DOHH2 (cell line): Measurements from ENCODE around the gene NDUFA13.

Experiments
- EZH2phosphoT487 ChIP-seq: fragments of 200-600 bp; sonication (generic); IDR thresholded peaks from 2 replicates; pipeline ENCODE4 v1.6.1; 2017; ENCODE audit warnings: borderline replicate concordance, mild to moderate bottlenecking, antibody characterized with exemption, low read length, moderate library complexity, mixed read lengths
- TF ChIP-seq, protein P1 (sequence below): fragments of 200-600 bp; sonication (generic); IDR thresholded peaks from one replicate; pipeline ENCODE4 v1.5.1; 2014; ENCODE audit warnings: antibody characterized with exemption, mild to moderate bottlenecking, low read depth, low read length; ENCODE audit not compliant: poor library complexity, severe bottlenecking

DNA sequence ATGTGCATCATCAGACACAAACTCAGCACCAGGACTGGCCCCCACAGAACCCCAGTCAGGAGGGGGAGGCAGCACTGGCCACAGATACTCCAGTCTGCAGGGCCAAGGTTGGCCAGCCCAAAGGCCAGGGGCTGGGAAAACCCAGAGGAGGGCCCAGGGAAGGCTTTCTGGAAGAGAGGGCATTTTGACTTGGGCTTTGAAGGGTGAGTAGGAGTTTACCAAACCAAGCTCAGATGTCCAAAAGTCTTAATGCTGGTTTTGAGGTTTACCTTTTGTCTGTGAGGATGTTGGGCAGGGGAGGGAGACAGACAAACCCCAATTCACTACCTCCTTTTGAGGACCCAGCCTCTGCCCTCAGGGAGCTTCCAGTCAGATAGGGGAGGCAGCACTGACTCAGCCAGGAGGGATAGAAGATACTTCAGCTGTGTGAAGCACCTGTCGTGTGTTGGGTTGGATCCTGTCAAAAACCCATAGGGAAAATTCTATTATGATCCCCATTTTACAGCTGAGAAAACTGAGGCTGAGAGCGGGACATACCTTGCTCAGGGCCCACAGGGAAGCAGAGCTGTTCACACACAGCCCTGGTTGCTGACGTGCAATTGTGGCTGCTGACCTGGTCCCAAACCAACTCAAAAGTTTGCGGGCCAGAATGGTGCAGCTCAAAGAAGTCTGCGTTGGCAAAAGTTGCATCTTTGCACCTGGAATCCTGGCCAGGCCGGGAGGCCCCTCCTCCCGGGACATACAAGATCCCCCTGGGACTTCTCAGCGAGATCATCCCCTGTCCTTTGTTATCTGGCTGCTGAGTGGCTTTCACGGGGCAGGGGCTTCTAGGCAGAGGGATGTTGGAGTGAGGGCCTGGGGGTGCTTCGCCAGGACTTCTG lies 35.2 kb downstream of the NDUFA13 start:
- TF ChIP-seq, protein P1, sequence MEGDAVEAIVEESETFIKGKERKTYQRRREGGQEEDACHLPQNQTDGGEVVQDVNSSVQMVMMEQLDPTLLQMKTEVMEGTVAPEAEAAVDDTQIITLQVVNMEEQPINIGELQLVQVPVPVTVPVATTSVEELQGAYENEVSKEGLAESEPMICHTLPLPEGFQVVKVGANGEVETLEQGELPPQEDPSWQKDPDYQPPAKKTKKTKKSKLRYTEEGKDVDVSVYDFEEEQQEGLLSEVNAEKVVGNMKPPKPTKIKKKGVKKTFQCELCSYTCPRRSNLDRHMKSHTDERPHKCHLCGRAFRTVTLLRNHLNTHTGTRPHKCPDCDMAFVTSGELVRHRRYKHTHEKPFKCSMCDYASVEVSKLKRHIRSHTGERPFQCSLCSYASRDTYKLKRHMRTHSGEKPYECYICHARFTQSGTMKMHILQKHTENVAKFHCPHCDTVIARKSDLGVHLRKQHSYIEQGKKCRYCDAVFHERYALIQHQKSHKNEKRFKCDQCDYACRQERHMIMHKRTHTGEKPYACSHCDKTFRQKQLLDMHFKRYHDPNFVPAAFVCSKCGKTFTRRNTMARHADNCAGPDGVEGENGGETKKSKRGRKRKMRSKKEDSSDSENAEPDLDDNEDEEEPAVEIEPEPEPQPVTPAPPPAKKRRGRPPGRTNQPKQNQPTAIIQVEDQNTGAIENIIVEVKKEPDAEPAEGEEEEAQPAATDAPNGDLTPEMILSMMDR = no peak
- TF ChIP-seq EZH2phosphoT487 = no peak
